Stimulated activated CD8-positive, alpha-beta memory T cell treated with anti-CD3 and anti-CD28 coated beads, Interleukin-4, amount 100 ng/mL, for 4 hours (primary cell): Measurements from ENCODE around the gene GSTT2B.
"Not testable (repeated sequence)": the region's sequence is repeated elsewhere in the genome, so short reads cannot be mapped to it uniquely, and the experiment has no call there.

Experiments used
- DNase-seq, 2 donors: peaks; one replicate each; pipeline ENCODE4 v3.0.0-alpha.2; 2020; ENCODE audit warnings: low read depth in 2 of 2, low spot score in 1 of 2

Gene GSTT2B

DNA sequence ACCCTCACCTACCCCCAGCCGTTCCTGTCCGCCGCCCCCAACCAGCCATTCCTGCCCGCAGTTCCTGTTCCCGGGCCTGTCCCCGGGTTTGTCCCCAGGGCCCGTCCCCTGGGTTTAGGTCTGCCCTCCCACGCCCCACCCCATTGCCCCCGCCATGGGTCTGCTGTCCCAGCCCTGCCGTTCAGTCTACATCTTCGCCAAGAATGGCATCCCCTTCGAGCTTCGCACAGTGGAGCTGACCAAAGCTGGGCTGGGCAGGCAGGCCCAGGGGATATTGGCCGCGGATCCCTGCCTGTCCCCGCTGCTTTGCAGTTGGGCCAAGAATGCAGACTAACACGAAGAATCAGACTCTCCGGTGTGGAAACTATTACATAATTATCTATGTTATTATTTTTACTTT, 11.2 kb downstream of the GSTT2B start:
- not testable (repeated sequence) for DNase-seq

DNA sequence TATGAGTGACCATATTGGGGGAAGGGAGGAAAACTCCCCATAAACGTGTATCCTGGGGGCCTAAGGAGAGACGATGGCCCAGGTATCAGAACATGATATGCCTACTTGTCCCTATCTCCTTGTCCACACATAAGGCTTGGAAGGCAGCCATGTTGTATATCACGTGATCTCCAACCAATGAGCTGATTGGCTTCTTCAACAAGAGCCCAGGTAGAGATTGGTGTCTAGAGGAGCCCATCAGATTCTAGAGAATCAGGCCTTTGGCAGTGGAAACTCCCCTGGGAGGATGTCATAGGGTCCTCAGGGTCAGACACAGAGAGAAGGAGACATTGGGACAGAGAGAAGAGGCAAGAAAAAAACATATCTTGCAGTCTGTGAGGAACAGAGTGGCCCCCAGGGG, 13.6 kb downstream of the GSTT2B start:
- not testable (repeated sequence) for DNase-seq

DNA sequence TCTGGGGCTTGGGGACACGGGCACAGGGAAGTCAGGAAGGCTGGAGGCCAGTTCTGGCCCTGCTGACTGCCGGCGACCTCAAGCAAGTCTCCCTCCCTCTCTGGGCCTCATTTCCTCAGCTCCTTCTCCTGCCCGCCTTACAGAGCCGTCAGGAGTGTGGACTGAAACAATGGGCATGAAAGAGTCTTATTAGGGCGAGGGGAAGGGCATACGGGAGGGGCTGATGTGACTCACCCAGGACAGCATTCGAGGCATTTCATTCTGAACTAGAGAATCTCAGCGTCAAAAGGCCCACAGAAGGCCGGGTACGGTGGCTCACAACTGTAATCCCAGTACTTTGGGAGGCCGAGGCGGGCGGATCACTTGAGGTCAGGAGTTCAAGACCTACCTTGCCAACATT, 20.8 kb downstream of the GSTT2B start:
- DNase-seq: not testable (repeated sequence)

DNA sequence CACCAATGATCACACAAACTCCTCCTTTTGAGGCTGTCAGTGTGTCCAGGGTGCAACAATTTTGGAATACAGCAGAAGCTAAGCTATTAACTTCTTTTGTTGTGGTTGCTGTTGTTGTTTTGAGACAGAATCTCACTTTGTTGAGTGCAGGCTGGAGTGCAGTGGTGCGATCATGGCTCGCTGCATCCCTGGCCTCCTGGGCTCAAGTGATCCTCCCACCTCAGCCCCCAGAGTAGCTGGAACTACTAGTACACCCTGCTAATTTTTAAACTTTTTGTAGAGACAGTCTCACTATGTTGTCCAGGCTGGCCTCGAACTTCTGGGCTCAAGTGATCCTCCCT, 22.0 kb downstream of the GSTT2B start:
- no peak for DNase-seq

DNA sequence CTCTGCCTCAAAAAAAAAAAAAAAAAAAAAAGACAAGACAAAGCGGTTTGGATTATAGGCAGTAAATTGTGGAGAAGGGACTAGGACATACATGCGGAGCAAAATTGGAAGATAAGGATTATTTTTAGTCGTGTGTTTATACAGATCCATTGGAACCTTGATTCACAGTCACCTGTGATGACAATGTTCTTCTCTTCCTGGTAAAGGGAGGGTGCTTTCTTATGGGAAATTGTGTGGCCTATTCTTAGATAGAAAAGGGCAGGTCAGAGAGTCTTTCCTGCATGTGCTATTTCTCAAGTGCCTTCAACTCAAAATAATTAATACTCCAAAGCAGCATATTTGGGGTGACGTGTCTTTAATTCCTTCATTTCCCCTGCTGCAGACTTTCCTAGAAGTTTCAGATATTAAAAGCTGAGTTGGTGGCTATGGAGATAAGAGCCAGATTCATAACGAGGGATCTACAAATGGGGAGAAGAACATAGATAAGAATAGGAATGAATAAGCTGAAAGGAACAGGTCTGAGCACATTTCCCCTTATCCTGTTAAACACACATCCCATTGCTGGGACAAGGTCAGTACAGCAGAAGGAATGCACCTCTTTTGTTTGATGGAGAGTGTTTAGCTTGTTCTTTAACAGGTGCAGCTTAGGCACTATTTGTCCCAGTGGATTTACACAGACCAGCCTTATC, 22.5 kb downstream of the GSTT2B start:
- no peak for DNase-seq

DNA sequence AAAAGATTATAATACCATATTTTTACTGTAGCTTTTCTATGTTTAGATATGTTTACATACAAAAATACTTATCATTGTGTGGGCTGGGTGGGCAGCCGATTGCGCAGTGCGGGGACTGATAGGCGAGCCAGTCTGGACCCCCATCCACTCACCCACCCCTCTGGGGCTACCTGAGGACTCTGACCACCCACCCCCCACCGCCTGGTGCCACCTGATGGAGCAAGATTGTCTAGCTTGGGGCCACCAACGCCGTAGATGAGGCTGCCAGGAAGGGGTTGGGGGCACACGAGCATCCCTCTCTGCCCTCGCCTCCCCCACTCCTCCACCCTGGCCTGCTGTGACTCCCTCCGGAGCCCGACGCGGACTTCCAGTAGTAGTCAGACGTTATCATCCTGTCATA, 34.4 kb downstream of the GSTT2B start:
- no peak for DNase-seq

DNA sequence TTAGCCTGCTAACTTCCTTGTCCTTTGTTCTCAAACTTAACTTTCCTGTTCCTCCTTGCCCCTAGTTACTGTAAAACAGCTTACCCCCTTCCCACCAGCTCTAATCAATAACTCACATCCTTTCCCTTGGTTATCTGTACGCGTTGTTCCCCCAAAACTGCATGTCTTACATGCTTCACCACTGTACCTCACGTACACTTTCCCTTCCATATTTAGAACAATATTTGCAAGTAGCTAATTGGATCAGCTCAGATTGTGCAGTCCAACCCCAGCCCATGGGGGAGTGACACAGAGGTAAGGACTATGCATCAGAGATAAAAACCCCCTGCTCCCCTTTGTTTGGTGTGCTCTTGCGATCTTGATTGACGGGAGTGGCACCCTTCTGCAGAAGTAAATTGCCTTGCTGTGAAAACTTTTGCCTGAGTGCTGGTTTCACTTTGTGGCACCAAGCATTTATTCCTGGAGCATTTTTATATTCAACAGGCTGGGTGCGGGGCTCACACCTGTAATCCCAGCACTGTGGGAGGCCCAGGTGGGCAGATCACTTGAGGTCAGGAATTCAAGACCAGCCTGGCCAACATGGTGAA, 35.9 kb downstream of the GSTT2B start:
- DNase-seq: no peak

DNA sequence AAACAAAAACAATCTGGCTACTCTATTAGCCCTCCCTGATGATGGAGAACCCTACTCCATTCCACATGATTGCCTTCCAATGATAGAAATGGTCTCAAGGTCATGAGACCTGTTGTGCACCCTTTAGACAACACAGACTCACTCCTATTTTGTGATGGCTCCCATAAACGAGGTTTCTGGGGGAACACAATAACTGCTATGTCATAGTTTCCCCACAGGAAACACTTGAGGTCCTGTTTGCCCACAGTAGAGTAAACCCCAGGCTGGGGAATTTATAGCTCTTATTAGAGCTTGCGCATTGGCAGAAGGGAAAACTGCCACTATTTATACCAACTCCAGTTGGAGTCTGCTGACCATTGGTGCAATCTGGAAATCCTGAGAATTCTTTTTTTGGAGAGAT, 38.1 kb downstream of the GSTT2B start:
- no peak for DNase-seq

DNA sequence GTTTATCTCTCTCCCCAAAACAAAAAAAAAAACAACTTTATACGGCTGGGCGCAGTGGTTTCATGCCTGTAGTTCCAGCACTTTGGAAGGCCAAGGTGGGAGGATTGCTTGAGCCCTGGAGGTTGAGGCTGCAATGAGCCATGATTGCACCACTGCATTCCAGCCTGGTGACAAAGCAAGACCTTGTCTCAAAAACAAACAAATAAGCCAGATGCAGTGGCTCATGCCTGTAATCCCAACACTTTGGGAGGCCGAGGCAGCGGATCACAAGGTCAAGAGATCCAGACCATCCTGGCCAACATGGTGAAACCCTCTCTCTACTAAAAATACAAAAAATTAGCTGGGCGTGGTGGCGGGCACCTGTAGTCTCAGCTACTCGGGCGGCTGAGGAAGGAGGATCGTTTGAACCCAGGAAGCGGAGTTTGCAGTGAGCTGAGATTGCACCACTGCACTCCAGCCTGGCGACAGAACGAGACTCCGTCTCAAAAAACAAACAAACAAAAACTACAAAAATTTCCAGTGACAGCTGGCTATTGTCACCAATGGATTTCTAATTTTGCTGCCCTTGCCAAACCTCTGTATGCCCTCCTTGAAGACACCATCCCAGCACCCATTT, 39.3 kb downstream of the GSTT2B start:
- not testable (repeated sequence) for DNase-seq

DNA sequence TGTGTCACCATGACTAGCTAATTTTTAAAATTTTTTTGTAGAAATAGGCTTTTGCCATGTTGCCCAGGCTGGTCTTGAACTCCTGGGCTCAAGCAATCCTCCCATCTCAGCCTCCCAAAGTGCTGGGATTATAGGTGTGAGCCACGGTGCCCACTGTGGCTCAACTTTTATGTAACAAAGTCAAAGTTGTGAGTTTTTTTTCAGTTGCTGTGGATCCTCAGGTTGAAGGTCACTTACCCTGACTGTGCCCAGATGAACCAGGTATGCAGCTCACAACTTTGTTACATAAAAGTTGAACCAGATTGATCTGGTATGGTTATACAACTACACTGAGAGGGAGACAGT, 40.8 kb downstream of the GSTT2B start:
- DNase-seq: not testable (repeated sequence)

DNA sequence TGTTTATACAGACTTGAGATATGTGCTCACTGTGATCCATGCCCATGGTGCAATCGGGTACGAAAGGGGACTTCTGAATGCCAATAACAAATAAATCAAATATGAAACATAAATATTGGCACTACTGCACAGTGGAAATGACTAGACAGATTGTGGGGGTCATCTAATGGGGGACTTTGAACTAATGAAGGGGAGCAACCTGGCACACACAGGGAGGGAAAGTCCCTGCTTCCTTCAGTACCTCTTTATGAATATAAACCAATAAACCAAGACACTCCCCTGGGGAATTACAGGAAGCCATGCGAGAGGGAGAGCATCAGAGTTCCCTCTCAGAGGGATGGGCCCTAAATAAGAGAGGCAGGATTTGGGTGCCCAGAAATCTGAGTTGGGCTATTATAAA, 45.7 kb downstream of the GSTT2B start:
- DNase-seq: no peak

DNA sequence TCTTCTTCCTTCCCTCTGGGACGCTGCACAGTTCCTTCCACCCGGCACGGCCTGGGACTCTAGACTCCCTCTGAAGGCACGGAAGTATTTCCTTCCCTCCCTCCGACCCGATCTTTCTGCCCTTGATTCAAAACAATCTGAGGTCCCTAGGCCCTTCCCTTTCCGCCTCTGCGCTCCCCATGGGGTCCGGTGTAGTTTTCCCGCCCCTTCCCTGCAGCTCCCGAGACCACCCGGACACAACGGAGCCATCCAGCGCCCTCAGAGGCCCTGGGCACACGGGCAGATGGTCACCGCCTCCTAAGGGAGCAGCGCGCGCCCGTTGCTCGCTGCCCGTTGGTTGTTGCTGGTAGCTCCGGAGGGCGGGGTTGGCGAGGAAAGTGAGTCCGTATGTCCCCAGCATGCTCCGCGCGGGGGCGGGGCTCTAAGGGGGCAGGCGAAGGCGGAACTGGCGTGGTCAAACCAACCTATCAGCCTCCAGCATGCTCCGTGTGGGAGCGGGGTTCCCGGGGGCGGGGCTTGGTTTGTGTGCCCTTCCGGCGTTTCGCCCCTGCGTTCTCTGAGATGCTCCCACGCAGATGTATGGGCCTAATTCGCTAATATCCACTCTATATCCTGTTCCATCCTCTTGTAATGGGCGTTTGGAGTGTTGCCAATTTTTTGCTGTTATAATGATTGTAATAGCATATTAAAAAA, 47.2 kb downstream of the GSTT2B start:
- DNase-seq: peak; percentile 98 to 99

DNA sequence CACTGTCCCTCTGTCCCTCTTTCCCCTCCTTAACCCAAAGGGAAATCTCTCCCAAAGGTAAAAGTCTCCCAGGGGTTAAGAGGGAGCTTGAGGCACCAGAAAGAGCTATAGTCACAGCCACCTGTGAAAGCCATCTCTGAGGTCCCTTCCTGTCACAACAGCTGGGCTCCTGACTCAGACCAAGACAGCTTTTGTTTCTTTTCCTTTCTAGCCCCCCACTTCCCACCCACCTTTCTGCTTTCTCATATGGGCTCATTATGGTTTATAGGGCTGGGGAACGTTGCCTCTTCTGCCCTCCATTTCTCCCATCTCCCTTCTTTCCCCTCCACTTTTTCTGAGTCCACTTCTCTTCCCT, 47.7 kb downstream of the GSTT2B start:
- DNase-seq: no peak

DNA sequence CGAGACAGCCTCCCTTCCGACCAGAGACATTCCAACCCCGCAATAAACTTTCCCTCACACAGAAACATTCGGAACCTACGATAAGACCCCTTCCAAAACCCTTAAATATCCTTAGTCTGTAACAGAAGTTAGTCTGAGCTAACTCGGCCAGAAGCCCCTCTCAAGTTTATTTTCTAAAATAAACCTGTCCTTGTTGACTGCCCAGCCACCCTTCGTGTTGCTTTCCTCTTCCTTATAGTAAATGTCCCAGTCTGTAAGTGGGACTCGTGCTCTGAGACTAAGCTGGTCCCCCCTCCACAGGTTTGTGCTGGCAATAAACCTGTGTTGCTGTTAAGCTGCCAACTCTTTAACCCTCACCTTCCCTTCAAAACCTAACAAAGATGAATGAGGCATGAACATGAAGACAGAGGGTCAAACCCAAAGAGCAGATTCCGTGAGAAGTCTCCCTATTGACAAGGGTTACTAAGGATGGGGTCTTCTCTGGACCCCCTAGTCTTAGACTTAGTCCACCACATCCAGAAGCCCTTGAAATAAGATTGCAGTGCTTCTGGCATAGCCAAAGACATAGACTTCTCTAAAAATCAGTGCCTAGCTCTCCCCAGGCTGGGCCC, 48.6 kb downstream of the GSTT2B start:
- no peak for DNase-seq

DNA sequence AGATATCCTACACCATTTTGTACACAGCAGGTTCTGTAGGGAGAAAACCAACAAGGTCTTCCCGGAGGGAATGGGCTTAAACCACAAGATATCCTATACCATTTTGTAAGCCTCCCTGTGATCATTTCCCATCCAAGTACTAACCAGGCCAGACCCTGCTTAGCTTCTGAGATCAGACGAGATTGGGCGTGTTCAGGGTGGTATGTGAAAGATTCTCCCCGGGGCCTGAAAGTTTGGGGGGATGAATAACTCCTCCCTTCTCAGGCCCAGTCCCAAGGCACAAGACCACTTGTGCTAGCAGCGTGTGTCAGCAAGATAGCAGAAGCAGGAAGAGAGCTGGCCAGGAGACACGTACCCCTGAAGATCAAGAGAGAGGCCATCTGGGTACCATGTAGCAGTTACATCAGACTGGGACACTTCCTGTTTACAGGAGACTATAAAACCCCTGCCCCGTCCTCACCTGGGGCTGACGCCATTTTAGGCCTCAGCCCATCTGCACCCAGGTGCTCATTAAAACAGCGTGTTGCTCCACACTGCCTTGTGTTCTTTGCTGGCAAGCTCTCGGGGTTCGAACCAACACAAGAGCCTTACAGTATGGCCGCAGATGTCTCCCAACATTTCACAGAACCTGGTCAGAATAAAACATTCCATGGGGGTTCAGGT, 49.5 kb downstream of the GSTT2B start:
- DNase-seq: no peak

DNA sequence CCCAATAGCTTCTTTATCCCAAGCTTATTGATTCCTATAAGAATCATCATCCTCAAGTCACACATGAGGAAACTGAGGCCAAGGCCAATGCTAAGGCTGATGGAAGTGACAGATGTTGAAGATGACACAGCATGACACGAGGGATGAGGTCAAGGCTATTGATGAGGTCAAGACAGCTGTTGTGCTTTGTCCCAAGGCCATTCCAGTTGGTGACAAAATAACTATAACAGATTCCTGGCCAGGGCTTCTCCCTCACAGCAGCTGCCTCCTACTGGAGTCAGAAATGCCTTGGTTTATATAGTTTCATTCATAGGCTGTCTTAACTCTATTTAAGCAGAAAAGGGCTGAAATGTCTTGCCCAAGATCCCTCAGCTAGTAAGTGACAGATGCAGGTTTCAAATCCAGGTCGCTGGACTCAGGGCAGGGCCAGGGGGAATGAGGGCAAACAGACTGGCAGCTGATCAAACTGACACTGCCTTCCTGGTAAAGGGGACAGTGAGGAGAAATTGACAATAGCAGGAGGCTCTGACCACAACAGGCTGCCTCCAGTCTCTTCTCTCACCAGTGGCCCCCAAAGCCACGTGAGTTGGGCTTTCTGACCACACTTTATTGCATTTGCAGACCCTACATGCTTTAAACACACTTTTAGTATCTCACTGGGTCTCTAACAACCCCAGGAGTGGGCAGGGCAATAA, 50.4 kb downstream of the GSTT2B start:
- no peak for DNase-seq

DNA sequence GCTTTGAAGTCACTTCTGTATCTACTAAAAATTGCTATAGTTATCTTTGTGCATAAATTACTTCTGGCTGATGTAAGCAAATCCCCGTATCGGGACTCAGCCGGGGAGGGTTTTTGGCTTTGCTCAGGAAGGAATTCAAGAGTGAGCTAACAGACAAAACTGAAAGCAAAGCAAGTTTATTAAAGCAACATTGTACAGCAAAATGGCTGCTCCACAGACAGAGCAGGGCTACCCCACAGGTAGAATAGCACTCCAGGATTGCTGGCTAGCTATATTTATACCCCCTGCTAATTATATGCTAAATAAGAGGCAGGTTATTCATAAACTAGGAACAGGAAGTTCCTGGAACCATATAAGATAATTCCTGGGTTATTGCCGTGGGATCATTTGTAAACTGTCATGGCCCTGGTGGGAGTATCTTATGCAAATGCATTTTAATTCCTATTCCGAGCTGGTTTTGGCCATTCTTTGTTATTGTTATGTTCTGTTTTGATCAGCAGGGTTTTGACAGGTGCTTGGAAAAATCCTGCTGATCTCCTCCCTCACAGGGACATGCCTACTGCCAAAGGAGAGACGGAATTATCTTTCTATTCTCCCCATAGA, 51.6 kb downstream of the GSTT2B start:
- DNase-seq: no peak

DNA sequence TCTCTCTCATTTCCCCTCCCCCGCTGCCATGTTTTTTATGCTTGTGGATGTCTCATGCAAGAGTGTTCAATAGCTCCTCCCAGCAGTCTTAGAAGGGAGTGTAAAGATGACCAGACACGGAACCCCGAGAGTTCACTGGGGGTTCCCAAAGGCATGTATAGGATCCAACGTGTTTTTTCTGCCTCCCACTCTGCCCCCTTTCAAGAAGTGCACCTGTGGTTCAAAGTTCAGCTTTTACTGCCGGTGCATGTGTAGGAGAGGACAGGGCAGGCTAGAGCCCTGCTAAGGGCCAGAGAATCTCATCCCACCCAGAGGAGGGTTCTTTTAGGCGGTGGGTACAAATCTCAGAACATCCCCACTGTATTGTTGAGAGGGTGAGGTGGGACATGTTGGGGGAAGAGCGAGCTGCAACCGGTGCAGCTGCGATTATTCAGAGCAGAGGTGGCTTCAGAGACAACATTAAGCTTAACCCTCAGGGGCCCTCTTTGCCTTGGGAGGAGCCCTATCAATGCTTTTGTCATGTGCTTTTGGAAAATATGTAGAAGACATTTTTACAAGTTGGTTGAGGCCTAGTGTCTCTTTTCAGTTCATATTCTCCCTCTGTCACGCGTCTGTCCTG, 52.3 kb downstream of the GSTT2B start:
- no peak for DNase-seq

DNA sequence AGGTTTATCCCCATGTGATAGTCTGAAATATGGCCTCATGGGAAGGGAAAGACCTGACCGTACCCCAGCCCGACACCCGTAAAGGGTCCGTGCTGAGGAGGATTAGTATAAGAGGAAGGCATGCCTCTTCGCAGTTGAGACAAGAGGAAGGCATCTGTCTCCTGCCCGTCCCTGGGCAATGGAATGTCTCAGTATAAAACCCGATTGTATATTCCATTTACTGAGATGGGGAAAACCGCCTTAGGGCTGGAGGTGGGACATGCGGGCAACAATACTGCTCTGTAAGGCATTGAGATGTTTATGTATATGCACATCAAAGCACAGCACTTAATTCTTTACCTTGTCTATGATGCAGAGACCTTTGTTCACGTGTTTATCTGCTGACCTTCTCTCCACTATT, 53.6 kb downstream of the GSTT2B start:
- DNase-seq: not testable (repeated sequence)
